Transverse colon (tissue), 3 donors: ENCODE results near the gene SBF2.
A peak's percentile ranks its signal among the peaks of the same experiment; 100 is the strongest.

Experiments used
- POLR2A ChIP-seq: fragments of 450-650 bp; IDR thresholded peaks from one replicate; pipeline ENCODE4 v1.6.1; 2016; ENCODE audit warnings: antibody characterized with exemption, mild to moderate bottlenecking, moderate library complexity
- TF ChIP-seq, protein P1 (sequence below), 5 experiments: fragments of 200-600 bp in 3 of 5; fragments of 450-650 bp in 2 of 5; sonication (generic) in 3 of 5; IDR thresholded peaks; 1 replicate in 2 of 5; 2 replicates in 3 of 5; pipeline ENCODE4 v1.5.1; 2016 to 2017; ENCODE audit warnings: antibody characterized with exemption in 5 of 5, inconsistent platforms in 3 of 5, mild to moderate bottlenecking in 2 of 5, moderate library complexity in 1 of 5

- TF ChIP-seq, protein P1, sequence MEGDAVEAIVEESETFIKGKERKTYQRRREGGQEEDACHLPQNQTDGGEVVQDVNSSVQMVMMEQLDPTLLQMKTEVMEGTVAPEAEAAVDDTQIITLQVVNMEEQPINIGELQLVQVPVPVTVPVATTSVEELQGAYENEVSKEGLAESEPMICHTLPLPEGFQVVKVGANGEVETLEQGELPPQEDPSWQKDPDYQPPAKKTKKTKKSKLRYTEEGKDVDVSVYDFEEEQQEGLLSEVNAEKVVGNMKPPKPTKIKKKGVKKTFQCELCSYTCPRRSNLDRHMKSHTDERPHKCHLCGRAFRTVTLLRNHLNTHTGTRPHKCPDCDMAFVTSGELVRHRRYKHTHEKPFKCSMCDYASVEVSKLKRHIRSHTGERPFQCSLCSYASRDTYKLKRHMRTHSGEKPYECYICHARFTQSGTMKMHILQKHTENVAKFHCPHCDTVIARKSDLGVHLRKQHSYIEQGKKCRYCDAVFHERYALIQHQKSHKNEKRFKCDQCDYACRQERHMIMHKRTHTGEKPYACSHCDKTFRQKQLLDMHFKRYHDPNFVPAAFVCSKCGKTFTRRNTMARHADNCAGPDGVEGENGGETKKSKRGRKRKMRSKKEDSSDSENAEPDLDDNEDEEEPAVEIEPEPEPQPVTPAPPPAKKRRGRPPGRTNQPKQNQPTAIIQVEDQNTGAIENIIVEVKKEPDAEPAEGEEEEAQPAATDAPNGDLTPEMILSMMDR (IDR thresholded peaks at IDR 0.05): no peak
- TF ChIP-seq POLR2A: peak; percentile 93
Observed at GRCh38 chr11:10293423-10294289, at the start of gene SBF2.
